Chondrocyte (in vitro differentiated cells): ENCODE results near the gene NRP1. TPM values are rescaled to one million over a fixed set of nuclear protein-coding genes. Genes with fewer than 3 reads are reported as not detected.

ENCODE experiments used
- DNase-seq: peaks from one replicate; pipeline ENCODE4 v3.0.0; 2021; ENCODE audit warnings: mixed read lengths, low spot score
- H3K27ac Mint-ChIP-seq: one replicate; pipeline ENCODE4 v1.8.0; 2021; ENCODE audit warnings: mild to moderate bottlenecking, moderate library complexity, mixed read lengths; ENCODE audit not compliant: unreplicated experiment
- H3K27me3 Mint-ChIP-seq: 2 replicates; pipeline ENCODE4 v1.8.0; 2021; ENCODE audit warnings: low read depth, mixed read lengths
- H3K36me3 Mint-ChIP-seq: 2 replicates; pipeline ENCODE4 v1.8.0; 2021; ENCODE audit warnings: low read depth, mixed read lengths
- H3K4me1 Mint-ChIP-seq: 2 replicates; pipeline ENCODE4 v1.8.0; 2021; ENCODE audit warnings: low read depth, mild to moderate bottlenecking, mixed read lengths
- H3K4me3 Mint-ChIP-seq: one replicate; pipeline ENCODE4 v1.8.0; 2021; ENCODE audit warnings: mild to moderate bottlenecking, moderate library complexity, mixed read lengths; ENCODE audit not compliant: unreplicated experiment
- H3K9me3 Mint-ChIP-seq: 2 replicates; pipeline ENCODE4 v1.8.0; 2021; ENCODE audit warnings: low read depth, mixed read lengths
- CTCF ChIP-seq: fragments of 200-600 bp; sonication (generic); IDR thresholded peaks from 2 replicates; pipeline ENCODE4 v1.5.0; 2021; ENCODE audit warnings: antibody characterized with exemption, mild to moderate bottlenecking, moderate library complexity
- total RNA-seq: library from RNA; stranded (reverse); gene quantifications from 3 replicates; pipeline ENCODE4 v1.2.1, GENCODE V29; 2021

NRP1 gene
- total RNA-seq, 1 donor from 2014 or later = 122 TPM

GRCh38 chr10:33307835-33308234 lies 26.6 kb downstream of the NRP1 start:
- H3K4me1 Mint-ChIP-seq = peaks cover 49% of the 10 kb centered on the region
- H3K27me3 Mint-ChIP-seq = no peaks in the 10 kb centered on the region
- DNase-seq = no peak
- peaks cover 7% of the 10 kb centered on the region for H3K36me3 Mint-ChIP-seq
- no peak overlapping the region for H3K27ac Mint-ChIP-seq
- H3K4me3 Mint-ChIP-seq = no peak overlapping the region
- H3K9me3 Mint-ChIP-seq = peaks cover 3% of the 10 kb centered on the region
- no peak for TF ChIP-seq CTCF

DNA sequence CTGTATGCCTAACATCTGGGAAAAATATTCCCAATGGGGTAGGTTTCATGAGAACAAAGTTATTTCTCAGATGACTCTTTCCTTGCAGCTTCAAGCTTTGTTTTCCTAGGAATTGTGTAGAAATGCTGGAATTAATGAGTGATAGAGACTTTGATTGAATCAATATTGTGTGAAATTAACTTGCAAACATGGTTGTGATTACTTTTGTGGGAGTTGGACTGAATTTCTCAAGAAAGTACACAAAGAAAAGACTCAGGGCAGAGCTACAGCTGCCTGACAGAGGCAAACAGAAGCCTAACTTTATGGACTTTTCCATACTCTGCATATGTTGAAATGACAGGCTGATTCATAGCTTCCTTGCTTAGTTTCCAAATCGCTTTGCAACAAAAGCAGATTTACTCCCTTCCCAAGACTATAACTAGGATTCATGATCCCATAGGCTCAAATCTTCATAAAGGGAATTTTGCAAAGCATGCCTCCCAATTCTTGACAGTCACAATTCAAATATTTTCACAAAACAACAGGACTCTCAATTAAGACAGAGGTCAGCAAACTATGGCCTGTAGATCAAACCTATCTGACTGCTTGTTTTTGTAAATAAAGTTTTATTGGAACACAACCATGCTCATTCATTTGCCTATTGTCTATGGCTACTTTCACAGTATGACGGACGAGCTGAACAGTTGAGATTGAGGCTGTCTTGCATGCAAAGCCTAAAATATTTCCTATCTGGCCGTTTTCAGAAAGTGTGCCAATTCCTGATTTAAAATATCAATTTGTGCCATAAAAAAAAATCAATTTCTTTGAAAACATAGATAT lies 27.6 kb downstream of the NRP1 start:
- H3K36me3 Mint-ChIP-seq = peaks cover 7% of the 10 kb centered on the region
- H3K27me3 Mint-ChIP-seq = no peaks in the 10 kb centered on the region
- peaks cover 3% of the 10 kb centered on the region for H3K9me3 Mint-ChIP-seq
- peaks cover 57% of the 10 kb centered on the region for H3K4me1 Mint-ChIP-seq
- DNase-seq = no peak
- H3K27ac Mint-ChIP-seq = peak overlapping the region; percentile 30
- H3K4me3 Mint-ChIP-seq = no peak overlapping the region
- no peak for TF ChIP-seq CTCF

DNA sequence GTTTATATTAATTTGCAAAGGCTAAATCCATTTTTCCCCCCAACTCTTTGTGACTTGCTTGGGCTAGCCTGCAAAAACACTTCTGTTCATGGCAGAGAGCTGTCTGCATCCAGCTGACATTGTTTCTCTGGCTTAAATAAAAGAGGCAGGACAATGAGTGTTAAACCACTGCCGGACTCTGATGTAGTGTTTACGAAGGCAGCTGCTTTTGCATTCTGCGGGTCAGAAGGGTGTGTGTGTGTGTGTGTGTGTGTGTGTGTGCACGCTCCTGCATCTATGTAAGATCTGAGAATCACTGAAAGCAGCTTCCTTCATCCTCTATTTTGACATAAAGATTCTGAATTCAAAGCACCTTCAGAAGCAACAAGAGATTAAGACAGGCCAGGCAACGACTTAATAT lies 28.3 kb downstream of the NRP1 start:
- no peak for DNase-seq
- H3K9me3 Mint-ChIP-seq = peaks cover 3% of the 10 kb centered on the region
- no peak for TF ChIP-seq CTCF
- no peaks in the 10 kb centered on the region for H3K27me3 Mint-ChIP-seq
- H3K36me3 Mint-ChIP-seq = peaks cover 10% of the 10 kb centered on the region
- peak overlapping the region; percentile 45 for H3K27ac Mint-ChIP-seq
- H3K4me1 Mint-ChIP-seq = peaks cover 57% of the 10 kb centered on the region
- no peak overlapping the region for H3K4me3 Mint-ChIP-seq

DNA sequence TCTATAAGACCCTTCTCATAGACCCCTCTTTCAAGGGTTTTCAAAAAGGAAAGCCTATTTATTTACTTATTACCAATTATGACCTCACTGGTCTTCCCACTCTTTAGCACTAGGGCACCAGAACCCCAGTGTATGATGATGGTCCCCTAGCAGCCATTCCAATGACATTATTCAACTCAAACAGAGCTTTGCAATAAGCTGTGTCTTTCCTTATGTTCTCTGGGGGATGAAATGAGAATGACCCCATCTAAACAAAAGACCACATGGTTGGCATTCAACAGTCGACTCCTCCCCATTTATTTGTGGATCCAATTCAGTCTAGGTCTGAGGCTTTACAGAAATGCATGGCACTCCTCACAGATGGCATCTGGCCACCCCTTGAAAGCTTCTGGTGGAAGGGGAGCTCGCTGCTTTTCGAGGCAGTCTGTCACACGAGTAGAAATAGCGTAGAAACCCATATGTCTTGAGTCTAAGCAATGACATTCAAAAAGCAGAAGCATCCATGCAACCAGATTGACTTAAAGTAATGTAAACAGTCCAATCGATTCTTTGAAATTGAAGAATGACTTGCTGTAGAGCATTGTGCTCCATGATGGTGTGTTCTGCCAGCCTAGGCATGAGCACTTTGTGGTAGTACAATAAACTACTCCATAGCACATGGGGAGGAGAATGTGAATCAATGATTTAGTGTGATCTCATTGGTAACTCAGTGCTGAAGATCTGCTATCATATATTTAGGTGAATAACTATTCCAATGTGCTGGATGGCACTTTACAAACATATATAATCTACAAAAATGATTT lies 29.8 kb downstream of the NRP1 start:
- H3K36me3 Mint-ChIP-seq = peaks cover 13% of the 10 kb centered on the region
- no peak overlapping the region for H3K27ac Mint-ChIP-seq

More for the DNA sequence above, 29.8 kb downstream of the NRP1 start:
- Mint-ChIP-seq H3K27me3 (no peaks in the 10 kb centered on the region), H3K4me1 (peaks cover 58% of the 10 kb centered on the region), H3K9me3 (peaks cover 3% of the 10 kb centered on the region), H3K4me3 (no peak overlapping the region)
- no peak for DNase-seq
- TF ChIP-seq CTCF = no peak
